Activated naive CD4-positive, alpha-beta T cell treated with anti-CD3 and anti-CD28 coated beads for 36 hours (primary cell): ENCODE results near the gene ITPR2. TPM values are rescaled to one million over a fixed set of nuclear protein-coding genes. Genes with fewer than 3 reads are reported as not detected.

Source experiments
- CTCF ChIA-PET: fragments of 350-600 bp; sonication (Branson Sonifier 250); formaldehyde crosslinking; loops from one replicate; lab custom pipeline; 2021; ENCODE audit warnings: antibody characterized with exemption; lab: Charles Lee
- DNase-seq: peaks from one replicate; pipeline ENCODE4 v3.0.0-alpha.2; 2020
- H3K27ac Mint-ChIP-seq: one replicate; pipeline ENCODE4 v1.8.0; 2021; ENCODE audit warnings: mild to moderate bottlenecking, mixed read lengths
- H3K27me3 Mint-ChIP-seq: one replicate; pipeline ENCODE4 v1.8.0; 2021; ENCODE audit warnings: low read depth, mixed read lengths
- H3K36me3 Mint-ChIP-seq: one replicate; pipeline ENCODE4 v1.8.0; 2021; ENCODE audit warnings: low read depth, mixed read lengths
- H3K4me1 Mint-ChIP-seq: one replicate; pipeline ENCODE4 v1.8.0; 2021; ENCODE audit warnings: low read depth, mixed read lengths
- H3K4me3 Mint-ChIP-seq: one replicate; pipeline ENCODE4 v1.8.0; 2021; ENCODE audit warnings: mild to moderate bottlenecking, moderate library complexity, mixed read lengths
- H3K9me3 Mint-ChIP-seq: one replicate; pipeline ENCODE4 v1.8.0; 2021; ENCODE audit warnings: mixed read lengths
- intact Hi-C: fragments of 100-400 bp; cut with micrococcal nuclease; formaldehyde crosslinking; loops from one replicate; pipeline ENCODE4 v1.15.1; 2023
- total RNA-seq, 2 experiments: library from RNA; stranded (reverse); gene quantifications; one replicate each; pipeline ENCODE4 v1.2.3, GENCODE V29; 2021

The ITPR2 gene
- total RNA-seq, 2 experiments from 2014 or later = 24.4 to 24.5 TPM

GRCh38 chr12:26469421-26470180 lies 363.4 kb downstream of the ITPR2 start:
- peaks cover 12% of the 10 kb centered on the region for H3K4me1 Mint-ChIP-seq
- intact Hi-C loops = loop anchor here (2.0 to 5.0 kb wide), 3 partner anchors 152 to 363 kb away; partner anchors contain the start of gene ITPR2
- H3K27me3 Mint-ChIP-seq = no peaks in the 10 kb centered on the region
- H3K4me3 Mint-ChIP-seq = no peak overlapping the region
- H3K9me3 Mint-ChIP-seq = no peaks in the 10 kb centered on the region
- CTCF ChIA-PET = no interaction called here
- peaks cover 15% of the 10 kb centered on the region for H3K36me3 Mint-ChIP-seq
- DNase-seq = no peak
- H3K27ac Mint-ChIP-seq = no peak overlapping the region

- no peak for DNase-seq
- intact Hi-C loops = no loop called here
- Mint-ChIP-seq H3K9me3 (no peaks in the 10 kb centered on the region), H3K4me3 (no peak overlapping the region), H3K36me3 (peaks cover 4% of the 10 kb centered on the region), H3K27me3 (no peaks in the 10 kb centered on the region), H3K27ac (no peak overlapping the region), H3K4me1 (peaks cover 11% of the 10 kb centered on the region)
- CTCF ChIA-PET = interaction anchor here (0.6 kb wide), 1 partner anchor 39 kb away, joined by 4 read pairs; no protein-coding TSS in a partner anchor
Observed at GRCh38 chr12:26467351-26467750, 365.6 kb downstream of the ITPR2 start.

GRCh38 chr12:26466726-26467125 lies 366.3 kb downstream of the ITPR2 start:
- Mint-ChIP-seq H3K4me3 (no peak overlapping the region), H3K27me3 (no peaks in the 10 kb centered on the region), H3K4me1 (peaks cover 7% of the 10 kb centered on the region), H3K9me3 (no peaks in the 10 kb centered on the region), H3K36me3 (peaks cover 3% of the 10 kb centered on the region), H3K27ac (no peak overlapping the region)
- CTCF ChIA-PET = interaction anchor here (0.6 to 1.4 kb wide), 2 partner anchors 31 to 40 kb away, joined by 3 to 4 read pairs; no protein-coding TSS in a partner anchor
- no peak for DNase-seq
- intact Hi-C loops = no loop called here

GRCh38 chr12:26465419-26466097 lies 367.4 kb downstream of the ITPR2 start:
- intact Hi-C loops = no loop called here
- CTCF ChIA-PET = interaction anchor here (1.4 kb wide), 1 partner anchor 29 kb away, joined by 3 read pairs; no protein-coding TSS in a partner anchor

GRCh38 chr12:26461776-26462175 lies 371.2 kb downstream of the ITPR2 start:
- intact Hi-C loops = no loop called here

More at GRCh38 chr12:26465419-26466097, 367.4 kb downstream of the ITPR2 start:
- H3K27ac Mint-ChIP-seq = no peak overlapping the region
- no peaks in the 10 kb centered on the region for H3K4me1 Mint-ChIP-seq
- H3K4me3 Mint-ChIP-seq = no peak overlapping the region
- no peaks in the 10 kb centered on the region for H3K9me3 Mint-ChIP-seq
- H3K27me3 Mint-ChIP-seq = no peaks in the 10 kb centered on the region
- H3K36me3 Mint-ChIP-seq = peaks cover 3% of the 10 kb centered on the region
- DNase-seq = no peak

DNA sequence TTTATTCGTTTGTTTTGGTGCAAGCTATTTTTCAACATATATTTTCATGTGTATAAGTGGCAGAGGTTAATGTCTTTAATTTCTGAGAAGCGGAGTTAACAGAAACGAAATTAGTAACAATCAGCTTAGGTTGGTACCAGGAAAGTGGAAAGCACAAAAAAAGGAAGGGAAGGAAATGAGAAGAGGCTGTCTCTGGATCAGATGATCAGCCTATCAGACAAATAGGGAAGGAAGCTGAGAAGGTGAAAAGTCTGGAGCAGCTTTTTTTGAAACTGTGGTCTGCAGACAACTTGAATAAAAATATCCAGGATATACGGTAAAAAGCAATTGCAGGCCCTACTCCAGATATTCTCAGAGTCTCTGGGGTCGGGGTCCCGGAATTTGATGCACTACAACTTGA lies 372.6 kb downstream of the ITPR2 start:
- H3K4me3 Mint-ChIP-seq = no peak overlapping the region
- no peak for DNase-seq
- CTCF ChIA-PET = no interaction called here
- intact Hi-C loops = no loop called here
- H3K36me3 Mint-ChIP-seq = peaks cover 18% of the 10 kb centered on the region
- H3K27me3 Mint-ChIP-seq = no peaks in the 10 kb centered on the region
- no peaks in the 10 kb centered on the region for H3K9me3 Mint-ChIP-seq
- H3K4me1 Mint-ChIP-seq = no peaks in the 10 kb centered on the region
- no peak overlapping the region for H3K27ac Mint-ChIP-seq

More at GRCh38 chr12:26461776-26462175, 371.2 kb downstream of the ITPR2 start:
- H3K27ac Mint-ChIP-seq = no peak overlapping the region
- CTCF ChIA-PET = no interaction called here
- H3K27me3 Mint-ChIP-seq = no peaks in the 10 kb centered on the region
- H3K4me1 Mint-ChIP-seq = no peaks in the 10 kb centered on the region
- no peak overlapping the region for H3K4me3 Mint-ChIP-seq
- H3K36me3 Mint-ChIP-seq = peaks cover 21% of the 10 kb centered on the region
- H3K9me3 Mint-ChIP-seq = no peaks in the 10 kb centered on the region
- DNase-seq = no peak

- H3K36me3 Mint-ChIP-seq = peaks cover 24% of the 10 kb centered on the region
- no peak overlapping the region for H3K27ac Mint-ChIP-seq
- H3K4me1 Mint-ChIP-seq = no peaks in the 10 kb centered on the region
- intact Hi-C loops = no loop called here
- no peak overlapping the region for H3K4me3 Mint-ChIP-seq
- no peak for DNase-seq
- H3K9me3 Mint-ChIP-seq = no peaks in the 10 kb centered on the region
- CTCF ChIA-PET = no interaction called here
- H3K27me3 Mint-ChIP-seq = no peaks in the 10 kb centered on the region
Observed at GRCh38 chr12:26455936-26456574, 376.9 kb downstream of the ITPR2 start.

DNA sequence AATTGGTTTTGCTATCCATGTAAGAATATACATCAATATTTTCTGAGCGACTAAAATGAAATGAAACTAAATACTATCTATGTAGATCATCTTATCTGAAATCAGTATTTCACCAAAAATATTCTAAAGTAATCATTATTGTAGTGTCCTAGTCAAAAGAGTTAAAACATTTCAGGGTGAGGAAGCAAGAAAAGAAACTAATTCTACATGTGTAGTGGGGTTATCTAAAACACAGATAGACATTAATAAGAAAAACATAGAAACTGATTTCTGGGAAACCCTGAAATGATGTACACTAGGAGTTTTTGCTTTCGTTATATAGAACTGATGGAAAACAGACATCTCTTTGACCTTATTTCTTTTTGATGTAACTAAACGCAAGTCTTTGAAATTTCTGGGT lies 379.7 kb downstream of the ITPR2 start:
- intact Hi-C loops = no loop called here
- H3K9me3 Mint-ChIP-seq = no peaks in the 10 kb centered on the region
- H3K4me1 Mint-ChIP-seq = no peaks in the 10 kb centered on the region
- no peak overlapping the region for H3K27ac Mint-ChIP-seq
- no peak overlapping the region for H3K4me3 Mint-ChIP-seq
- CTCF ChIA-PET = no interaction called here
- no peak for DNase-seq
- no peaks in the 10 kb centered on the region for H3K27me3 Mint-ChIP-seq
- peaks cover 23% of the 10 kb centered on the region for H3K36me3 Mint-ChIP-seq

- no peak for DNase-seq
- no peaks in the 10 kb centered on the region for H3K9me3 Mint-ChIP-seq
- H3K4me1 Mint-ChIP-seq = no peaks in the 10 kb centered on the region
- H3K27me3 Mint-ChIP-seq = no peaks in the 10 kb centered on the region
- no peak overlapping the region for H3K4me3 Mint-ChIP-seq
- CTCF ChIA-PET = interaction anchor here (0.6 kb wide), 1 partner anchor 32 kb away, joined by 3 read pairs; no protein-coding TSS in a partner anchor
- no peak overlapping the region for H3K27ac Mint-ChIP-seq
- intact Hi-C loops = no loop called here
- H3K36me3 Mint-ChIP-seq = peaks cover 17% of the 10 kb centered on the region
Observed at GRCh38 chr12:26452511-26452910, 380.5 kb downstream of the ITPR2 start.

- Mint-ChIP-seq H3K4me3 (no peak overlapping the region), H3K27ac (no peak overlapping the region), H3K9me3 (no peaks in the 10 kb centered on the region), H3K4me1 (no peaks in the 10 kb centered on the region), H3K36me3 (peaks cover 12% of the 10 kb centered on the region), H3K27me3 (no peaks in the 10 kb centered on the region)
- intact Hi-C loops = no loop called here
- DNase-seq = no peak
- CTCF ChIA-PET = interaction anchor here (0.6 kb wide), 1 partner anchor 31 kb away, joined by 3 read pairs; no protein-coding TSS in a partner anchor
Observed at GRCh38 chr12:26451763-26452162, 381.2 kb downstream of the ITPR2 start.

- intact Hi-C loops = no loop called here
- CTCF ChIA-PET = interaction anchor here (1.3 kb wide), 1 partner anchor 12 kb away, joined by 3 read pairs; no protein-coding TSS in a partner anchor
- H3K9me3 Mint-ChIP-seq = no peaks in the 10 kb centered on the region
- H3K27ac Mint-ChIP-seq = no peak overlapping the region
- H3K4me1 Mint-ChIP-seq = no peaks in the 10 kb centered on the region
- H3K27me3 Mint-ChIP-seq = no peaks in the 10 kb centered on the region
- H3K4me3 Mint-ChIP-seq = no peak overlapping the region
- H3K36me3 Mint-ChIP-seq = peaks cover 15% of the 10 kb centered on the region
- DNase-seq = no peak
Observed at GRCh38 chr12:26445909-26446308, 387.1 kb downstream of the ITPR2 start.

- peaks cover 15% of the 10 kb centered on the region for H3K36me3 Mint-ChIP-seq
- H3K9me3 Mint-ChIP-seq = no peaks in the 10 kb centered on the region
- no peak overlapping the region for H3K4me3 Mint-ChIP-seq
- CTCF ChIA-PET = no interaction called here
- no peak for DNase-seq
- no peaks in the 10 kb centered on the region for H3K27me3 Mint-ChIP-seq
- no peaks in the 10 kb centered on the region for H3K4me1 Mint-ChIP-seq
- intact Hi-C loops = no loop called here
- no peak overlapping the region for H3K27ac Mint-ChIP-seq
Observed at GRCh38 chr12:26443309-26443708, 389.7 kb downstream of the ITPR2 start.
